SK-N-SH (cell line): Measurements from ENCODE around the gene TEAD3. TPM values are rescaled to one million over a fixed set of nuclear protein-coding genes. Genes with fewer than 3 reads are reported as not detected.

ENCODE experiments used
- CTCF ChIA-PET: fragments of 300-600, 350-600 bp; formaldehyde crosslinking; extraction: SDS; loops from one replicate; lab custom pipeline; 2021; lab: Yijun Ruan, JAX
- POLR2A ChIA-PET: fragments of 350-600 bp; sonication (Branson Sonifier 250); formaldehyde crosslinking; extraction: SDS; loops from one replicate; lab custom pipeline; 2020; ENCODE audit warnings: antibody characterized with exemption, inconsistent platforms; lab: Yijun Ruan, JAX
- DNase-seq: peaks from one replicate; pipeline ENCODE4 v3.0.0; 2012
- H2AFZ ChIP-seq: fragments of 200-600 bp; sonication (generic); 2 replicates; pipeline ENCODE4 v1.8.1; 2016; ENCODE audit warnings: antibody characterized with exemption, mild to moderate bottlenecking, low read depth
- H3F3A ChIP-seq: fragments of 200-600 bp; sonication (generic); replicated peaks from 2 replicates; pipeline ENCODE3; 2016; ENCODE audit warnings: antibody characterized with exemption, mild to moderate bottlenecking; ENCODE audit not compliant: insufficient read depth
- H3K27ac ChIP-seq, 2 experiments: fragments of 200-500 bp in 1 of 2; fragments of 200-600 bp in 1 of 2; sonication (Bioruptor generic) in 1 of 2; sonication (generic), shearing (Covaris generic) in 1 of 2; 2 replicates each; pipeline versions ENCODE4 v1.5.1 to v1.6.1; 2014 to 2016; ENCODE audit warnings: low read depth in 2 of 2, inconsistent platforms in 1 of 2, low read length in 1 of 2, mild to moderate bottlenecking in 1 of 2, mixed read lengths in 1 of 2
- H3K27me3 ChIP-seq: fragments of 200-600 bp; sonication (generic), shearing (Covaris generic); 2 replicates; pipeline ENCODE4 v1.6.1; 2016; ENCODE audit warnings: mixed run types; ENCODE audit not compliant: insufficient read depth
- H3K36me3 ChIP-seq, 2 experiments: fragments of 200-500 bp in 1 of 2; fragments of 200-600 bp in 1 of 2; sonication (Bioruptor generic) in 1 of 2; sonication (generic) in 1 of 2; replicated peaks in 1 of 2; 2 replicates each; pipeline versions ENCODE3 to v1.5.1; 2014 to 2016; ENCODE audit warnings: low read length in 1 of 2, mild to moderate bottlenecking in 1 of 2; ENCODE audit not compliant: insufficient read depth in 2 of 2, control insufficient read depth in 1 of 2
- H3K4me1 ChIP-seq, 2 experiments: fragments of 200-500 bp in 1 of 2; fragments of 200-600 bp in 1 of 2; sonication (Bioruptor generic) in 1 of 2; sonication (generic), shearing (Covaris generic) in 1 of 2; 2 replicates each; pipeline versions ENCODE4 v1.5.1 to v1.6.1; 2014 to 2016; ENCODE audit warnings: low read depth in 1 of 2, low read length in 1 of 2, mixed run types in 1 of 2; ENCODE audit not compliant: insufficient read depth in 2 of 2, control insufficient read depth in 1 of 2
- H3K4me2 ChIP-seq: fragments of 200-600 bp; sonication (generic), shearing (Covaris generic); 2 replicates; pipeline ENCODE4 v1.6.1; 2017; ENCODE audit warnings: mixed run types
- H3K4me3 ChIP-seq, 2 experiments: fragments of 200-500 bp in 1 of 2; fragments of 200-600 bp in 1 of 2; sonication (Bioruptor generic) in 1 of 2; sonication (generic), shearing (Covaris generic) in 1 of 2; 2 replicates each; pipeline versions ENCODE4 v1.5.1 to v1.8.1; 2014 to 2016; ENCODE audit warnings: low read depth in 2 of 2, inconsistent platforms in 1 of 2, low read length in 1 of 2, mild to moderate bottlenecking in 1 of 2, mixed read lengths in 1 of 2, moderate library complexity in 1 of 2
- H3K79me2 ChIP-seq: fragments of 200-600 bp; sonication (generic); 2 replicates; pipeline ENCODE4 v1.8.1; 2017; ENCODE audit warnings: mild to moderate bottlenecking; ENCODE audit not compliant: insufficient read depth
- H3K9ac ChIP-seq: fragments of 200-600 bp; sonication (generic); 2 replicates; pipeline ENCODE4 v1.6.1; 2017; ENCODE audit warnings: mixed run types
- H3K9me2 ChIP-seq: fragments of 200-600 bp; sonication (generic); 2 replicates; pipeline ENCODE4 v1.6.1; 2017; ENCODE audit warnings: mixed run types
- H3K9me3 ChIP-seq: fragments of 200-600 bp; sonication (generic); 2 replicates; pipeline ENCODE4 v1.6.1; 2017; ENCODE audit warnings: mixed run types, mild to moderate bottlenecking, moderate library complexity
- H4K20me1 ChIP-seq: fragments of 200-600 bp; sonication (generic); 2 replicates; pipeline ENCODE4 v1.6.1; 2017; ENCODE audit warnings: mild to moderate bottlenecking, mixed run types; ENCODE audit not compliant: insufficient read depth
- CHD2 ChIP-seq: fragments of 150-350 bp; IDR thresholded peaks from 2 replicates; pipeline ENCODE4 v1.6.1; 2018; ENCODE audit warnings: low read length; ENCODE audit not compliant: partially characterized antibody
- CTCF ChIP-seq: fragments of 200-600 bp; sonication (generic); IDR thresholded peaks from 2 replicates; pipeline ENCODE4 v1.6.1; 2017; ENCODE audit warnings: antibody characterized with exemption, mild to moderate bottlenecking, moderate library complexity
- EP300 ChIP-seq, 2 experiments: IDR thresholded peaks; 2 replicates each; pipeline versions ENCODE4 v1.4.0 to v1.6.1; 2012; ENCODE audit warnings: borderline replicate concordance in 1 of 2, low read depth in 1 of 2, low read length in 1 of 2
- EZH2phosphoT487 ChIP-seq: fragments of 200-600 bp; sonication (generic); IDR thresholded peaks from 2 replicates; pipeline ENCODE4 v1.6.1; 2017; ENCODE audit warnings: low read depth, mixed run types, mild to moderate bottlenecking, antibody characterized with exemption, moderate library complexity, borderline replicate concordance
- FOSL2 ChIP-seq: IDR thresholded peaks from 2 replicates; pipeline ENCODE4 v1.4.0; 2012; ENCODE audit warnings: low read depth, mild to moderate bottlenecking, moderate library complexity, borderline replicate concordance
- FOXJ3 ChIP-seq: sonication (generic); formaldehyde crosslinking; IDR thresholded peaks from 2 replicates; pipeline ENCODE4 v1.5.1; 2020; ENCODE audit warnings: mild to moderate bottlenecking, missing genetic modification reagents
- GABPA ChIP-seq: IDR thresholded peaks from 2 replicates; pipeline ENCODE4 v1.4.0; 2012; ENCODE audit warnings: low read depth, mild to moderate bottlenecking
- JUND ChIP-seq: IDR thresholded peaks from 2 replicates; pipeline ENCODE4 v1.4.0; 2012
- MEF2A ChIP-seq: IDR thresholded peaks from 2 replicates; pipeline ENCODE4 v1.4.0; 2012; ENCODE audit warnings: low read depth, borderline replicate concordance
- RAD21 ChIP-seq: IDR thresholded peaks from 2 replicates; pipeline ENCODE4 v1.6.1; 2012; ENCODE audit warnings: mild to moderate bottlenecking, low read length
- RFX5 ChIP-seq: IDR thresholded peaks from 2 replicates; pipeline ENCODE4 v1.6.1; 2012; ENCODE audit warnings: mild to moderate bottlenecking, improper control_type of control experiment, low read length
- RXRA ChIP-seq: IDR thresholded peaks from 2 replicates; pipeline ENCODE4 v1.4.0; 2012; ENCODE audit warnings: low read depth, mild to moderate bottlenecking, borderline replicate concordance
- SIN3A ChIP-seq: IDR thresholded peaks from 2 replicates; pipeline ENCODE4 v1.6.1; 2012; ENCODE audit warnings: low read depth, mild to moderate bottlenecking, low read length, moderate library complexity, borderline replicate concordance
- TAF1 ChIP-seq: IDR thresholded peaks from 2 replicates; pipeline ENCODE4 v1.6.1; 2012; ENCODE audit warnings: low read depth, mild to moderate bottlenecking, low read length, moderate library complexity, borderline replicate concordance
- TEAD4 ChIP-seq: IDR thresholded peaks from 2 replicates; pipeline ENCODE4 v1.4.0; 2012; ENCODE audit warnings: mild to moderate bottlenecking, borderline replicate concordance; ENCODE audit not compliant: insufficient read depth
- USF1 ChIP-seq: IDR thresholded peaks from 2 replicates; pipeline ENCODE4 v1.4.0; 2012; ENCODE audit warnings: low read depth, borderline replicate concordance
- WGBS: methylation state at CpG from one replicate; pipeline ENCODE4 v1.1.6; 2017; ENCODE audit warnings: low lambda C conversion rate; 5-methylcytosine and 5-hydroxymethylcytosine counted together
- polyA plus RNA-seq, 3 experiments: library from polyadenylated mRNA; depleted of rRNA; stranded (reverse); fragments of >200 nt; gene quantifications; 2 replicates each; pipeline ENCODE4 v1.2.3, GENCODE V29; 2012

Gene TEAD3
- polyA plus RNA-seq, 1 of the 3 experiments (the other 2 are of a cell fraction) = 7.1 TPM

- TF ChIP-seq GABPA (no peak), SIN3A (no peak), FOSL2 (no peak), MEF2A (no peak), TEAD4 (no peak), RAD21 (no peak), TAF1 (no peak)
These were observed 5.9 kb downstream of the TEAD3 start (continued) for GRCh38 chr6:35490821-35491557.

DNA sequence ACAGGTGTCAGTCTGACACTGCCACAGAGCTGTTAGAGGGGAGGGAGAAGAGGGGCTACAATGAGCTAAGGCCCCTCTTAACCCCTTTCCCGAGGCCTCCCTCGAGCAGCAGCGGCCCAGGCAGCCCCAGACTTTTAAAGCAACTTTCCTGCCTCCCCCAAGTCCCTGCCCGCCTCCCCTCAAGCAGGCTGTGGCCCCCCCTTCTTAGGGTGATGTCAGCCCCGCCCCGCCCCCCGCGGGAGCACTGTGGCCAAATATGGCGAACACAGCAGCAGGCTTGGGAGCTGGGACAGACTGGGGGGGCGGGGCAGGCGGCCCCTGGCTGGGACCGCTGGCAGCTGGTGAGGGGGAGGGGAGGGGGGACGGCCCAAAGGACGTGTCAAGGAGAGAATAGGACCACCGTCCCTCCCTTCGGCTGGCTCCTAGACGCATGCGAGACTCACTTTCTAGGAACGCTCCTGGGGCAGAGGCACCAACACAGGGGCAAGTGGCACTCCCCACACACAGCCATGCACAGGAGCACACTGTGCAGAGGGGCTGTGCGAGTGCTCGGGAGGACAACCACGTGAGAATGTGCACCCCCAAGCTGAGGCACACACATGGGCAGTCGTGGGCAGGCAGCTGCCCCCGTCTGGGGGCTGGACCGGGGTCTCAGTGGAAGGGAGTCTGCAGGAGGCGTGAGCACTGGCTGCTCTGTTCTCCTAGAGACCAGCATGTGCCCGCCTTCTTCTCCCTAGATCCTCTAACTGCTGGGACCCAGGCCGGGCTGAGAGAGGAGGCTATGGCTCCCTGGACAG lies 6.7 kb downstream of the TEAD3 start:
- WGBS = 67% methylated on average over 3 of the region's 28 CpGs
- Histone ChIP-seq H3K36me3 (no peaks in the 10 kb centered on the region), H3K4me1 (peaks cover 28 to 49% of the 10 kb centered on the region in 2 experiments; a peak in 2 of 4 replicates), H2AFZ (no peak overlapping the region), H3K79me2 (peaks cover 30% of the 10 kb centered on the region; the same call in 1 of the 2 replicates), H3K4me2 (peak overlapping the region; percentile 19; the same call in 1 of the 2 replicates), H3K9me3 (no peaks in the 10 kb centered on the region), H3K4me3 (no peak overlapping the region), H4K20me1 (peaks cover 21% of the 10 kb centered on the region; the same call in 1 of the 2 replicates), H3F3A (peaks cover 2% of the 10 kb centered on the region), H3K27ac (no peak overlapping the region)
- ChIA-PET CTCF (interaction anchor here (1.0 to 1.6 kb wide), 4 partner anchors 33 to 247 kb away, joined by 3 to 8 read pairs (median 3); partner anchors contain the start of genes ARMC12 and PPARD), POLR2A (interaction anchor here (0.7 kb wide), 1 partner anchor 16 kb away, joined by 3 read pairs; no protein-coding TSS in a partner anchor)
- peak; percentile 61 for DNase-seq
- TF ChIP-seq EZH2phosphoT487 (no peak), EP300 (IDR thresholded peaks at IDR 0.05; ENCODE audit: borderline replicate concordance in 1 of 2, low read depth in 1 of 2, low read length in 1 of 2) (no peak), CTCF (no peak), FOSL2 (no peak), RFX5 (no peak), SIN3A (no peak), GABPA (no peak), FOXJ3 (CRISPR knock-in tag) (no peak), JUND (no peak), USF1 (no peak), RXRA (no peak), RAD21 (no peak), CHD2 (no peak)
- TF ChIP-seq, all 33 proteins: peak for 0
- H3K9ac ChIP-seq = no peak overlapping the region
- H3K27me3 ChIP-seq = no peaks in the 10 kb centered on the region
- H3K9me2 ChIP-seq = no peaks in the 10 kb centered on the region
